Measurements from ENCODE around the gene CACNA2D2.

The CACNA2D2 gene

GRCh38 chr3:50358911-50359759 lies 144.3 kb downstream of the CACNA2D2 start, which contains the start of gene TMEM115:
TMEM115 (minus strand) TSS chr3:50359521; CDS start chr3:50359063, 458 bp downstream.
- DNase-seq, result peak; percentile 93

DNA sequence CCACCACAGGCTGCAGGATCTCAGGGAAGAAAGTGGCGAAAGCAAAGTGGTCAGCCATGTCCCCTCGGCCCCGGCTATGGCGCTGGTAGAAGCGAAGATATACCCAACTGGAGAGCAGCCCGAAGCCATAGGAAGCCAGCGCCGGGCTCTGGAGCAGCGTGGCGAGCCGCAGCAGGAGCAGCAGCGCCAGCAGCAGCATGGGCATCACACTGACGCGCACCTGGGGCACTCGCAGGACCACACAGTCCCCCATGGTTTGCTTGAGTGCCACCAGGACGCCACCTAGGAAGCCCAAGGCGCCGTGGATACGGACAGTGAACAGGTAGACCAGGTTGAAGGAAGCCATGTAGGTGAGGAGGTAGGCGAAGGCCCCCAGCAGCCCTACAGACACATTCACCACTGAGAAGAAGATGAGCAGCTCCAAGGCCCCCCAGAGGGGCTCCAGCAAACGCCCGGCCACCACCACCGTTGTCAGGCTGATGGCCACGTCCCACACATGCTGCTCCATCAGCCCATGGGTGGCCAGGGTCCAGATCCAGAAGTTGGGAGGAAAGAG lies 145.0 kb downstream of the CACNA2D2 start:
- DNase-seq, result no peak

DNA sequence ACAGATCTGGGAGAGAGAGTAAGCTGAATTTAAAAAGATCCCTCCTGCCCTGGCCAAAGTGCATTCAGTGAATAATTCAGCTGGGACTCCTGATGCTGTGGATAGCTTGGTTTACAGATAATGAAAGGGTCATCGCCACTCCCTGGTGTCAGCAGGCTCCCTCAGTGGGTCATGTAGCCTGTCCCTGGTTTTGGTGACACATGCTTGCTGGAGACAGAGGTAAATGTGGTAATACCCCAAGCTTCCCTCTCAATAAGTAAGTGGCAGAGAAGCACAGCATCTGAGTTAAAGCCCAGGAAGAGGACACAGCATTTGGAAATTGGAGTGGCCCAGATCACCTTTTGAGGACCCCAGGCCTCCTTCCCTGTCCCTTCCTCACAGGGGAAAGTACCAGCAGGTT lies 146.0 kb downstream of the CACNA2D2 start:
- no peak for DNase-seq

GRCh38 chr3:50356553-50356952 lies 146.9 kb downstream of the CACNA2D2 start:
- no peak for DNase-seq

GRCh38 chr3:50355829-50356552 lies 147.4 kb downstream of the CACNA2D2 start:
- no peak for DNase-seq

DNA sequence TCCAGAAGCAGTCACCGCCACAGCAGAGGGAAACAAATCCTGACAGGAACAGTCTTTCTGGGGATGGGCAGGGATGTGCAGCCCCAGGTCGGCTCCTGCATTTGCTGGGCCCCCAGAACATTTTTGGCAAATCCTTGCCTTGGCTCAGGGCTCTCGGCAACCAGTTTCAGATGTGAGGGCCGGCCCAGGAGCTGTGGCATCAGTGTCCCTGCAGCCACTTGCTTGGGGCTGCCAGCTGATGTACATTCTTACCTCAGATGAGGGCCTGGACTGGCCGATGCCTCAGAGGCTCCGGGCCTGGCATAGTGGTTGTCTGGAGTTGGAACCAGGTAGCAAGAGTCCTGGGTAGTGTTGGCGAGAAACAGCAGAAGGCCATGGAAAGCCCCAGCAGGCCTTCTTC lies 148.6 kb downstream of the CACNA2D2 start:
- DNase-seq, result no peak

- no peak for DNase-seq
Measured at GRCh38 chr3:50354186-50354764, 149.2 kb downstream of the CACNA2D2 start.

- DNase-seq, result no peak
Measured at GRCh38 chr3:50353245-50354004, 150.0 kb downstream of the CACNA2D2 start.

GRCh38 chr3:50352781-50353180 lies 150.7 kb downstream of the CACNA2D2 start:
- no peak for DNase-seq

DNA sequence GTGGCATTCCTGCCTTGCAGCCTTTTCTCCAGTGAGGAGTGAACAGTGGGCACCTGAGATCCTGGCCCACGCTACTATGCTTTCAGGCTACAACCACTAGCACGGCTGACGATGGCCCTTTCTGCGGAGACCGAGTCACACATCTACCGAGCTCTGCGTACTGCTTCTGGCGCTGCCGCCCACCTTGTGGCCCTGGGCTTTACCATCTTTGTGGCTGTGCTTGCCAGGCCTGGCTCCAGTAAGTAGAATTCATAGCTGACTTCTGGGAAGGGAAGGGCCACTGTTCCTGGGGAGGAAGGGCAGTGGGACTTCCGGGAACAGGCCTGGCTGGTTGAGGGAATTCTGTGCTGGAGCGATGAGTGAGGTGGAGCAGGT lies 152.1 kb downstream of the CACNA2D2 start:
- no peak for DNase-seq

- peak; percentile 78 for DNase-seq
Measured at GRCh38 chr3:50350527-50351322, 152.7 kb downstream of the CACNA2D2 start, which contains the start of the genes CYB561D2 and NPRL2. CYB561D2 (plus strand) TSS chr3:50350862; CDS start chr3:50351434, 572 bp downstream. NPRL2 (minus strand) TSS chr3:50350775; CDS start chr3:50350652, 123 bp downstream.

- no peak for DNase-seq
Measured at GRCh38 chr3:50350213-50350526, 153.3 kb downstream of the CACNA2D2 start.

DNA sequence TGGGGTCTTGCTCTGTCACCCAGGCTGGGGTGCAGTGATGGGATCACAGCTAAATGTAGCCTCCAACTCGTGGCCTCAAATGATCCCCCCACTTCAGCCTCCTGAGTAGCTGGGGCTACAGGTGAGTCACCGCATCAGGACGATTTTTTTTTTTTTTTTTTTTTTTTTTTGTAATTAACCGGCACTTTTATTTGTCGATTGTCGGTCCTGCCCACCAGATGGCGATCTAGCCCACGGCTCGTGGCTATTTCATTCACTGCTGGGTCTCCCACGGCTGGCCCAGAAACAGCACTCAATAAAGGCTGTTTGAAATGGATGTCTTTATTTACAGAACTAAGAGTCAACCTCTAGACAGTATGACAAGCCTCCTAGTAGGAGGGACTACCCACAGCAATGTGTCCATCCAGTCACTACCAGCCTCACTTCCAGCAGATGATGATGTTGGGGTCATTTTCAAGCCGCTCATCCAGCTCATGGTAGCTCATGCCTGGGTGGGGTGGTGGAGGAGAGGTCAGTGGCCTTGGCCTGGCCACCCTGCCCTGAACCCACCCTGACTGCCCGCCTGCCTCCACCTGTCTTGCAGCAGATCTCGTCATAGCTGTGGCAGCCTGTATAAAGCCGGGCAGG lies 156.1 kb downstream of the CACNA2D2 start:
- no peak for DNase-seq

- no peak for DNase-seq
Measured at GRCh38 chr3:50345586-50346234, 157.7 kb downstream of the CACNA2D2 start, which contains the start of gene ZMYND10. ZMYND10 (minus strand) TSS chr3:50345732; CDS start chr3:50345579, 153 bp downstream.

GRCh38 chr3:50345008-50345407 lies 158.4 kb downstream of the CACNA2D2 start:
- no peak for DNase-seq

DNA sequence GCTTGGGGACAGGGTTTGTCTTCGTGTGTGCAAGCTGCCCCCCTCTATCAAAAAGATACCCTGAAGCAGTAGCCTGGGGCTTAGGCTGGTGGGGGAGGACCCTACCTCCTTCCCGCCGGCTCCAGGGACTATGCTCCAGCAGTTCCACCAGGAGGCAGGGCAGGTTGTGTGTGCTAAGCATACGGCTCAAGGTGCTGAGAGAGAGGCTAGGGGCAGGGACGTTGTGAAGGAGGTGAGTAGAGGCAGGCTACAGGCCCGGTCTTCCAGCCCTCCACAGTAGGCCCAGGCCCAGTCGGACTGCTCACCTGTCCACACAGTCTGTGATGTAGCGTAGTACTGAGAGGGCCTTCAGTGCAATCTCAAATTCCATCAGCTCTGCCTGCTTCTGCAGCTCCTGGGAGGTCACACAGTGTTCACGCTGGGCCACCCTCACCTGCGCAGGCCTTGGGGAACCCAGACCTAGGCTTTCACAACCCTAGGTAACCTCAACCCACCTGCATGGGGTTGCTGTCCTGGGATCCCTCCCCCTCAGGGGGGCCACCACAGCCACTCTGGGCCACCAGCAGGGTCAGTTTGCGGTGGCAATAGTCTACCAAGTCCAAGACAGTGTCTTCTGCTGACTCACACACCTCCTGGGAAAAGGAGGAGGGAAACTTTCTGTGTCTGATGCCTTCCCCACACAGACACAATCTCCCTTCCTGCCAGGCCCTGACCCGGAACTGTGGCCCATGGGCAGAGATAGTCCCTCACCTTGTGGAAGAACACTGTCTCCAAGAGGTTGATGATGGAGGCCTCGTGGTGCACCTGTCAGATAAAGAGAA lies 160.4 kb downstream of the CACNA2D2 start:
- no peak for DNase-seq

- DNase-seq, result no peak
Measured at GRCh38 chr3:50341996-50342650, 161.3 kb downstream of the CACNA2D2 start.

DNA sequence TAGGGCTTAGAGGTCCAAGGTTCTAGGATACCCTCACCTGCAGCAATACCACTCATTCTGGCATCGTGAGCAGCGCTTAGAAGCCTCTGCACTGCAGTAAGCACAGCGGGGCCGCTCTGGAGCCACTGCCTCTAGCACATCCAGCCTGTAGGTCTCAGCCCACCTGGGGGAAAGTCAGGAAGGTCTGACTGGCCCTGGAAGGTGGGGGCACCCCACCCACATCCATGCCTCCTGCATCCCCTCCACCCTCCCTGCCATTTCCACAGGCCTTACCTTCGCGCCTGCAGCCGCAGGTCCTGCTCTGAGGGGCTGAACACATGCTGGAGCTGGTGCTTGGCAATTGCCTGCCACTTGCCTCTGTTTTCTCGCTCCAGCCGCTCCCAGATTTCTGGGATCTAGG lies 161.9 kb downstream of the CACNA2D2 start:
- no peak for DNase-seq

All from DMS 273 treated with DMSO at 0.1 percent for 48 hours (cell line).